ENCODE data around the gene NUBPL.
"Not testable (repeated sequence)": the region's sequence is repeated elsewhere in the genome, so short reads cannot be mapped to it uniquely, and the experiment has no call there.

NUBPL gene

DNA sequence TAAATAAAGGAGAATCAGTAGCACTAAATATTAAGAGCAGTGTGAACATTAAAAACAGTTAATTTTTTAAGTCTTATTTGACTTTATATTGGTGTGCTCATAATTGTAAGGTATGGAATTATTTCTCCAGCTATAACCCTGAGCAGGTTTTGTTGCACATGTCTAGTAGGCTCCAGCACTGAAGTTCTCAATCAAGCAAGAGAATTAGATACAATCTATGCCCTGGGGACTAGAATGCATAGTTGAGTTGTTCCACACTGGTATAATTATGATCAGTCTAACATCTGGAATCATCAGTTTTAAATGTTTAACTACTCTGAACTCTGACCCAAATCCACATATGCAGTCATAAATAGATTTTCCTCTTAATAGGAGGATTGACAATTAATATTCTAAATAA, 258.1 kb downstream of the NUBPL start:
- DNase-seq = no peak

DNA sequence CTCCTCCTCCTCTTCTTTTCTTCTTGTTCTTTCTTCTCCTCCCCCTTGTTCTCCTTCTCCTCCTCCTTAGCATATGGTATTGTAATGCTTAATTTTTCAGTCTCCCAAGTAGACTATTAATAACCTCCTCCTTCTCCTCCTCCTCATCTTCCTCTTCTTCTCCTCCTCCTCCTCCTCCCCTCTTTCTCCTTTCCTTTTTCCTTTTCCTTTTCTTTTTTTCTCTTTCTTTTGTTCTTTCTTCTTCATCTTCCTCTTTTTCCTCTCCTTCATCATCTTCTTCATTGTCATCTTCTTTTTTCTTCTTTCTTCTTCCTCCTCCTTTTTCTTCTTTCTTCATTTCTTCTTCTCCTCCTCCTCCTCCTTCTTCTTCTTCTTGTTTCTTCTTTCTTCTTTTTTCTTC, 264.3 kb downstream of the NUBPL start:
- no peak for DNase-seq

DNA sequence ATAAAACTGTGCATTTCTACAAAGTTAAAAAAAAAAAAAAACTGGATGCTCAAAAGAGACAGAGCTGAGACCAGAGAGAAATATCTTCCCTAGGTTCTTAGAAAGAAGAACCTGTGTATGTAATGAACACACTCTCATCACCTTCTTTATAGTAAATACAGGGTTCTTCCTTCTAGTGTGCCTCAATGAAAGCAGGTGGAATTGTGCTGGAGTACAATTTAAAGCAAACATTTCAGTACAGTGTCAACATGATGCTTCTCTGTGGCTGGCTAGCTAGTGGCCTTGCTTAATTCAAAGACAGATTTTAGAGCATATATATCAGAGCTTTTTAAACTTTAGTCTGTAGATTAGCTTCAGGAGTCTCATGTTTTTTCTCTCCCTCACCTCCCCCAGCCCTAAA, 266.1 kb downstream of the NUBPL start:
- DNase-seq = no peak

GRCh38 chr14:31828946-31829868, 268.0 kb downstream of the NUBPL start:
- DNase-seq = no peak

DNA sequence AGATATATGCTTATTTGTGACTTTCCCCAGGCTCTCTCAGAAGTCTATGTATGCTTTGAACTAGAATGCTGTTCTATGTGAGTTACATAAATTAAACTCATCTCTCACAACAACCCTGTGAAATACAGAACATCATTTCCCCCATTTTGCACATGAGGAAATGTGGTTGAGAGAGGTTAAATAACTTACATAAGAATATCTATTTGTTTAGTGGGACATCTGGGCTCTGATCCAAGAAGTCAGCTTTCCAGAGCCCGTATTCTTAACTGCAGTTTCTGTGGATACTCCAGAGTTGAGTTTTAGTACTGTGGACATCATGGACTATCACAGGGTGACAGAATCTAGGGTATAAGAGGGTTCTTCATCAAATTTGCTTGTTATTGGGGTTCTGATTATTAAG, 273.4 kb downstream of the NUBPL start:
- DNase-seq = no peak

- no peak for DNase-seq
Observed at GRCh38 chr14:31835049-31835448, 273.8 kb downstream of the NUBPL start.

GRCh38 chr14:31837031-31837430, 275.8 kb downstream of the NUBPL start:
- DNase-seq = no peak

GRCh38 chr14:31842899-31843298, 281.7 kb downstream of the NUBPL start:
- DNase-seq = no peak

GRCh38 chr14:31843361-31844091, 282.3 kb downstream of the NUBPL start:
- no peak for DNase-seq

DNA sequence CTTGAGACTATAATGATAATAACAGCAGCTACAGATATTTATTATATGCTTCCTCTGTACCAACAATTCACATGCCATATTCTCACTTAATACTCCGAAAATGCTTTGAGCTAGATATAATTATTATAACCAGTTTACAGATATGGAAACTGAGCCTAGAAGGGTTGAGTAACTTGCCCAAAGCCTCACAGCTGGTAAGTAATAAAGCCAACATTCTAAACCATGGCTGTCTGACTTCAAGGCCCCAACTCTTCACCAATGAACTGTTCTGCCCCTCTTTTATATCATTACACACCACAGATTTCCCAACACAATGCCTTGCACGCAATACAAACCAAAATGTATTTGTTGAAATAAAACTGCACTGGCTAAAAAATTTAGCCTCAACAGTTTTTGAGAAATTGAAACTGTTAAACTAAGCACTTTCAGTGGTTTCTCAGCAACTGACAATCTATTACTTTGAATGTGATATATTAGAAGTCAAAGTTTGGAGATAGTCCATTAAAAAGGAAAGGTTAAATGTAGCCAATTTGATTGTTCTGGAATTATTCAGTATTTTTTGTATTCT, 293.4 kb downstream of the NUBPL start:
- no peak for DNase-seq

DNA sequence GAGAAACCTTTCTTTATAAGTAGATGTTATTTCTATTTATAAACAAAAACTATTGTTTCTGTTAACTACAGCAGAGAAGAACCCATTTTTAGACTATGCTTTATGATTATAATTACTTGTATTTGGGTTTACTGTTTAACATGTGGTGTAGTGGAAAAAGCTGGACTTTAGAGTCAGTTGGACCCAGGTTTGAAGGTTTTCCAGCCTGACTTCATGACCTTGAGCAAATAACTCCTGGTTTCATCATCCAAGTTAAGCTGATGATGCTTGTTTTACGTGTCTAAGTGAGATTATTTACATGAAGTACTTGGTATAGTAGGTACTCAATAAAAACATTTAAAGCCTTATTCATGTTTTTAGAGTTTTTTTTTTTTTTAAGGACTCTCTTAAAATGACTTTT, 294.1 kb downstream of the NUBPL start:
- DNase-seq = no peak

DNA sequence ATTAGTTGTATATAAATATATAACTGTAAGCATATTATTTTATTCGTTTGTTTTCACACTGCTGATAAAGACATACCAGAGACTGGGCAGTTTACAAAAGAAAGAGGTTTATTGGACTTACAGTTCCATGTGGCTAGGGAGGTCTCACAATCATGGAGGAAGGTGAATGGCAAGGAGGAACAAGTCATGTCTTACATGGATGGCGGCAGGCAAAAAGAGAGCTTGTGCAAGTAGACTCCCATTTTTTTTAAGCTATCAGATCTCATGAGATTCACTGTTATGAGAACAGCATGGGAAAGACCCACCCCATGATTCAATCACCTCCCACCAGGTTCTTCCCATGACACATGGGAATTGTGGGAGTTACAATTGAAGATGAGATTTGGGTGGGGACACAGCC, 294.8 kb downstream of the NUBPL start:
- DNase-seq = not testable (repeated sequence)

DNA sequence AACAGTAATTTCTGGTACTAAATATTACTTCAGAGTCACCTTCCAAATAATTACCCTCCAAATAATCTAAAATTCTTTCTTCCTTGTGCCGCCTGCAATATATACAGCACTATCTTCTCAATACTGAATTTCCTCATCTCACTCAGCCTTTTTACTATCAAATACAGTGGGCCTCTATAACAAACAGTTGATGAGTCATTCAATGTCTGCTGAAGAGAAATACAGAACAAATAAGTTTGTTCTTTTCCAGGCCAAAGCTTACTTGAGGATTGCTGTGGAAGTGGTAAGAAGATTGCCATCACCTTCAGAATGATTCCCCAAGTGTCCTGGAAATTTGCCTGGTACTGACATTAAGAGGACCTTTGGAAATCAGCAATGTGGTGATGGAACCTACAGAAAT, 297.7 kb downstream of the NUBPL start:
- no peak for DNase-seq

DNA sequence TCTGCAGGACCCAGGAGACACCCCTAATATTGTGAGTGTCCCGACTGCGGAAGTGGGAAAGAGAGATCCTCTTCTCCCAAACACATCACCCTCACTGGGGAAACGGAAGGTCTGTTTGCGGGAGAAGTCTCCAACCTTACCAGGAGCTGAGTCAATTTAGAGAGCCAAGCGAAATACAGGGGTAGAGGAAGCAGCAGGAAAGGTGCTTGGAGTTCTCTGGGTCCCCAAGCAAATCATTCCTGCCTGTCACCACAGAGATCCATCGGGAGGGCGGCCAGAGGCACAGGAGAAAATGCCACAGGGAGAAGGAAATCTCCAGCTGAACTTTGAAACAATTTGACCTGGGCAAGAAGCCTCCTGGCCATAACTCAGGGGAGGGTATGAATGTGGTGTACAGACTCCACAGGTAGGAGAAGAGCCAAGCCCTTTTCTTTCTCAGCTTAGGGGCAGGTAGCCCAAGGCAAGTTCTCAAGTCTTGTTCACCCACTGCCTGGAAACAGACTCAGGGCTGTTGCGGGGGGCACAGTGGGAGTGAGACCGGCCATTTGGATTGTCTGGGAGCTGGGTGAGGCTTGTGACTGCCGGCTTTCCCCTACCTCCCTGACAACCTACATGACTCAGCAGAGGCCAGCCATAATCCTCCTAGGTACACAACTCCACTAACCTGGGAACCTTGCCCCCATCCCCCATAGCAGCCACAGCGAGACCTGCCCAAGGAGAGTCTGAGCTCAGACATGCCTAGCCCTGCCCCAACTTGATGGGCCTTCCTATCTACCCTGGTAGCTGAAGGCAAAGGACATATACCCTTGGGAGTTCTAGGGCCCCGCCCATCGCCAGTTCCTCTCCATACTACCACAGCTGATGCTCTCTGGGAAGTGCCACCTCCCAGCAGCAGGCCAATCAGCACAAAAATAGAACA, 304.0 kb downstream of the NUBPL start:
- no peak for DNase-seq

DNA sequence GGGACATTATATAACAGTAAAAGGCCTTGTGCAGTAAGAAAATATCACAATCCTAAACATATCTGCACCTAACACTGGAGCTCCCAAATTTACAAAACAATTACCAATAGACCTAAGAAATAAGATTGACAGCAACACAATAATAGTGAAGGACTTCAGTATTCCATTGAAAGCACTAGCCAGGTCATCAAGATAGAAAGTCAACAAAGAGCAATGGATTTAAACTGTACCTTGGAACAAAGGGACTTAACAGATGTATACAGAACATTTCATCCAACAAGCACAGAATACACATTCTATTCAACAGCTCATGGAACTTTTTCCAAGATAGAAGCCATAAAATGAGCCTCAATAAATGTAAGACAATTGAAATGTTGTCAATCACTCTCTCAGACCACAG, 306.4 kb downstream of the NUBPL start:
- no peak for DNase-seq

DNA sequence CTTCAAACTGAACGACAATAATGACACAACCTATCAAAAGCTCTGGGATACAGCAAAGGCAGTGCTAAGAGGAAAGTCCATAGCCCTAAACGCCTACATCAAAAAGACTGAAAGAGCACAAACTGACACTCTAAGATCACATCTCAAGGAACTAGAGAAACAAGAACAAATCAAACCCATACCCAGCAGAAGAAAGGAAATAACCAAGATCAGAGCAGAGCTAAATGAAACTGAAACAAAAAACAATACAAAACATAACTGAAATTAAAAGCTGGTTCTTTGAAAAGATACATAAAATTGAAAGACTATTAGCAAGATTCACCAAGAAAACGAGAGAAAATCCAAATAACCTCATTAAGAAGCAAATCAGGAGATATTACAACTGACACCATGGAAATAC, 306.9 kb downstream of the NUBPL start:
- DNase-seq = not testable (repeated sequence)

- no peak for DNase-seq
Observed at GRCh38 chr14:31876741-31877140, 315.5 kb downstream of the NUBPL start.

GRCh38 chr14:31877255-31877798, 316.1 kb downstream of the NUBPL start:
- DNase-seq = no peak

DNA sequence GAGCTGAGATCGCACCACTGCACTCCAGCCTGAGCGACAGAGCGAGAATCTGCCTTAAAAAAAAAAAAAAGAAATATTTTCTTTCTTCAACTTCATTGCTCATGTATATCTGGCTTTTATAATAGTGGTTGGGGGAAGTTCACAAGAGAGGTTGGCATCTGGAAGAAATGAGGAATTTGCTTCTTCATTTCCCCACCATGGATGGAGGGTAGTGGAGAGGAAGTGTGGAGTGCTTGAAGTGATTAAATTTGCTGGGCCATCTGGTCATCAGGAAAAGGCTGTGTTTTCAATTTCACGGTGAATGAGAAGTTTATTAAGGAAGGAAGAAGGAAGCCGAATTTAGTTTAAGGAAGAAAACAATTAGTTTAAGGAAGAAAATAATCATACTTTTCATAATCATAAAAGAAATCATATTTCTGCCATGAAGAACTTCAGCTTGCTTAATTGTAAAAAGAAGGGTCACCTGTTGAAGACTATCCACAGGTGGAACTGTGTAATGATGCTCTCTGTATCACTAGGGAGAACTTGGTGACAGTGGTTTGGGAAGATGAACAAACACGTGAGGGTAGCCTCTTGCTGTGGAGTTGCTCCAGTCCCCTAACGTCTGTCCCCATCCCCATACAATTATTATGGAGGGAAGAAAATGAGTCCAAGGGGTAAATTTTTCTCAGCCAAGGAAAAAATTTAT, 318.6 kb downstream of the NUBPL start:
- DNase-seq = no peak

- no peak for DNase-seq
Observed at GRCh38 chr14:31880935-31881334, 319.7 kb downstream of the NUBPL start.

- DNase-seq = no peak
Observed at GRCh38 chr14:31881531-31882310, 320.5 kb downstream of the NUBPL start.

Measured in activated CD8-positive, alpha-beta memory T cell treated with anti-CD3 and anti-CD28 coated beads, Interleukin-2, amount 50 U/mL, for 48 hours (primary cell).